HG02798 (cell line): ENCODE data around the gene AP3S1.
A peak's percentile ranks its signal among the peaks of the same experiment; 100 is the strongest.
"Not testable (repeated sequence)": the region's sequence is repeated elsewhere in the genome, so short reads cannot be mapped to it uniquely, and the experiment has no call there.

ENCODE experiments used
- ATAC-seq: cut with Tn5 transposase; IDR thresholded peaks from one replicate; pipeline ENCODE4 v1.9.1; 2021; ENCODE audit warnings: mild to moderate bottlenecking; ENCODE audit not compliant: unreplicated experiment, poor library complexity

The AP3S1 gene

DNA sequence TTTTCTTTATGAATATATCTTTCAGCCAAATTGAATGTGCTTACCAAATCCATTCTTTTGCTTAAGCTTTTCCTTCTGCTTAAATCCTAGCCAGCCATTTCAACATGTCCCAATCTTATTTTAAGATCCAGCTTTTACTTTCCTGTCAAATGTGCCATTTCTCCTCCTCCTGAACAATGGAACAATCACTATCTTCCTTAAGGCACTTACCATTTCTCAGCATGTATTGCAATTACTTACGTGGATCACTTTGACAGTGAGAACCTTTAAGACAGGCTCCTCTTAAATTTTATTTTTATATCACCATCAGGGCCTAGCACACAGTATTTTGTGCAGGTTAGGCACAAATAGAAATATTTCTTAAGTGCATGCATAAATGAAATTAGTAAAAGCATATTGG, 20.9 kb upstream of the AP3S1 start:
- ATAC-seq: no peak

- not testable (repeated sequence) for ATAC-seq
Measured at GRCh38 chr5:115824983-115825382, 16.8 kb upstream of the AP3S1 start.

DNA sequence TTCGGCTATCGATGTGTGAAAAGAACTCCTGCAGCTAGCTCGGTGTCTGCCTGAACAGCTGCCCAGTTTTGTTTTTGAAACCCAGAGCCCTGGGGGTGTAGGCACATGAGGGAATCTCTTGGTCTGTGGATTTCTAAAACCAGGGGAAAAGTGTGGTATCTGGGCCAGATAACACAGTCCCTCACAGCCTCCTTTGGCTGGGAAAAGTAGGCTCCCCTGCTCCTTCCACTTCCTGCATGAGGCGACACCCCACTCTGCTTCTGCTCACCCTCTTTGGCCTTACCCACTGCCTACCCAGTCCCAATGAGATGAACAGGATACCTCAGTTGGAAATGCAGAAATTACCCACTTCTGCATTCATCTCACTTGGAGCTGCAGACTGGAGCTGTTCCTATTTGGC, 15.8 kb upstream of the AP3S1 start:
- ATAC-seq: no peak

DNA sequence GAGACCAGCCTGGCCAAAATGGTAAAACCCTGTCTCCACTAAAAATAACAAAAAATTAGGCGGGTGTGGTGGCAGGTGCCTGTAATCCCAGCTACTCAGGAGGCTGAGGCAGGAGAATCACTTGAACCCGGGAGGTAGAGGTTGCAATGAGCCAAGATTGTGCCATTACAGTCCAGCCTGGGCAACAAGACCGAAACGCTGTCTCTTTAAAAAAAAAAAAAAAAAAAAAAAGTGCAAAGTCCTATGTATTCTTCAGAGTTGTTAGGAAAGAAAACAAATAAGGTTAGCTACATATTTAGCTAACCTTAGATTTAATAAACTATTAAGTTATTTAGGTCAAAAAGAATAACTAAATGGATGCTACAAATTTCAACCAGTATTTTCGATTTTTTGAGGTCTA, 11.8 kb upstream of the AP3S1 start:
- ATAC-seq: no peak

- ATAC-seq: peak; percentile 78
Measured at GRCh38 chr5:115831163-115831768, 10.5 kb upstream of the AP3S1 start.

DNA sequence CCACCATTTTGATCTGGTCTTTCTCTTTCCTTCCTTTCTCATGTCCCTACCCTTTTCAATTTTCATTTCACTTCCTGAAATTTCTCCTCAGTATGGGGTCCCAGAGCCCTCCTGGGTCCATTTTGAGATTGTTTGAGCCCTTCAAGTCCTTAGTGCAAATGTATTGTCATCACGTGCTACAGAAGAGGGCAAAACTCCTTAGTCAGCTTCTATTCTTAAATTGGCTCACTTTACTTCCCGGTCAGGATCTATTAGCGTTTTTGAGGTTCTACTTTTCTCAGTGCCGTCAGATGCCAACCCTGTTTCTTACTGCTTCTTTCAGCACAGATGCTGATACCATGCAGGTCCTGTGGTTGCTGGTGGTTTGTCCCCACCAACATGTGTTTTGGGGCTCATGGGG, 6.3 kb upstream of the AP3S1 start:
- ATAC-seq: no peak

GRCh38 chr5:115838885-115839518, 2.7 kb upstream of the AP3S1 start:
- peak; percentile 25 for ATAC-seq

- no peak for ATAC-seq
Measured at GRCh38 chr5:115840873-115841272, 862 bp upstream of the AP3S1 start.

- peak; percentile 32 for ATAC-seq
Measured at GRCh38 chr5:115842089-115842935, 577 bp downstream of the AP3S1 start.

DNA sequence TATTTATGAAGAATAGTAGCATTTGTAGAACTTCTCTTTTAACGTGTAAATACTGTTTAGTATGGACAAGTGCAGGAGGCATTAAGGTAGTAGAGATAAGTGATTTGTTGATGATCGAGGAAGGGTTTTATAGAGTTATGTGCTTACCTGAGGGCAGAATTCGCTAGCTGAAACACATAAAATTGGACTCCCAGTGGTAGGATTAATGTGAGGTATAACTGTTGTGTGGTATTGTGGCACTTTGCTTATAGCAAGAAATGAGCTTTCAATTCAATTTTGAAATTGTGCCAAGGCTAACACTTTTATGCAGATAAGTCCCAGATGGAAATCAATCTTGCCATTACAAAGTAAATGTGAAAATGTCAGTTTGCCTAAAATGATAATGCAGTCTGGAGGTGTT, 1.2 kb downstream of the AP3S1 start:
- ATAC-seq: no peak

DNA sequence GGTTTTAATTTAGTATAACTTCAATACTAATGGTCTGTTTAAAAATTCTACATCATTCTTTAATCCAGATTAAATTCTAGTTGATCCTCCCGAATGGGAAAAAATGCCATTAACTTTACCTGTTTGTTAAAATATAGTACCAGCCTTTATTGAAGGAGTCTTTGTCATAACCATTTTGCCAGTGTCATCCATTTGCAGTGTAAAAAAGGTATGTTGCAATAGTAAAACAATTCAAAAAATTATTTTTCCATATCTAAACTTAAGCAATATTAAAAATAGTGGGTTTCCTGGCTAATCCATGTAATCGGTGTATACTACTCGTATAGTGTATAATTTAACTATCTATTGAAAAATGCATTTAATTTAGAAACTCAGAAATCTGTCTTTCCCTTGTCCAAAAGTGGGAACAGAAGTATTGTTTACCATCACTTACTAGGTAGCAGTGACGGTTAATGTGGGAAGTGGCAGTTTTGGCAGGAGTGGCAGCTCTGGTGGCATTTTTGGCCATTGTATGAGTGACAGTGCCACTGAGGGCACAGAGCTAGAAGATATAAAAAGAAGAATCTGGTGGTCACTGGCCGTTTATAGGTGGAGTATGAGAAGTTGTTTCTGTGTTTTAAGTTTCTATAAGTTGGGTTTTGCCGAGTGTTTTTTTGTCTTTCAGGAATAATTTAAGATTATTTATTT, 1.9 kb downstream of the AP3S1 start:
- ATAC-seq: no peak

GRCh38 chr5:115844321-115844817, 2.6 kb downstream of the AP3S1 start:
- no peak for ATAC-seq

GRCh38 chr5:115847290-115847689, 5.6 kb downstream of the AP3S1 start:
- ATAC-seq: no peak

GRCh38 chr5:115849258-115849798, 7.6 kb downstream of the AP3S1 start:
- ATAC-seq: no peak

- ATAC-seq: no peak
Measured at GRCh38 chr5:115850744-115851416, 9.1 kb downstream of the AP3S1 start.

GRCh38 chr5:115854139-115854538, 12.4 kb downstream of the AP3S1 start:
- ATAC-seq: no peak

DNA sequence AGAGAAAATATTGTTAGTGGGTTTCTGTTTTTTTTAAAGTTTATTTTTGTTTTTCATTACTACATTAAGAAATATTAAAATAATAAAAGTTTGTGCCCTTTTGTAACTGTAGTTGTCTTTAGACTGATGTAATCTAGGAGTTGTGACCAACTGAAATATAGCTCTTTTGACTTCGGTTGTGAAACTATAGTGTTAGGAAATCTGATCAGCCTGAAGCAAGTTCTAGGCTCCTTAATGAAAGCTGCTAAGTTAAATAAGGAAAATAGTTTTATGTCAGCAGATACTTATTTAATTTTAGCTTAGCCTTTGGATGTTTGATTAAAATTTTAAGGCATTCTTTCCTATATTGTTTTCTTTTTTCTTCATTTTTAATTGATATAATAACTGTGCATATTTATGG, 14.2 kb downstream of the AP3S1 start:
- no peak for ATAC-seq

DNA sequence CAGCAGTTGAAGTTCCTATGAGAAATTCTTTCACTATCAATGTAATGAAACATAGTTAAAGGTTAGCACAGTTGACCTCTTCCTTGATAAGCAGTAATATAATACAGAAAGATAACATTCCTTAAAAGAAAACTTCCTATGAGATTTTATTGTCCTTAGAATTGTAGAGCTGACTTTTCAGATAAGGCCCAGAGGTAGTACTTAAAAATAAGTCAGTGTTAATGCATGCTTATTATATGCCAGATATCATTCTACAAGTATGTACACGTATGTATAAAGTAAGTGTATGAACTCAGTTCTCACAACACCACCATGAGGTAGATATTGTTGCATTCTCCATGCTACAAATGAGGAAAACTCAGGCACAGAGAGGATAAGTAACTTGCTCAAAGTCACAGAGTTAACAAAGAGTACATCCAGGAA, 15.3 kb downstream of the AP3S1 start:
- no peak for ATAC-seq

DNA sequence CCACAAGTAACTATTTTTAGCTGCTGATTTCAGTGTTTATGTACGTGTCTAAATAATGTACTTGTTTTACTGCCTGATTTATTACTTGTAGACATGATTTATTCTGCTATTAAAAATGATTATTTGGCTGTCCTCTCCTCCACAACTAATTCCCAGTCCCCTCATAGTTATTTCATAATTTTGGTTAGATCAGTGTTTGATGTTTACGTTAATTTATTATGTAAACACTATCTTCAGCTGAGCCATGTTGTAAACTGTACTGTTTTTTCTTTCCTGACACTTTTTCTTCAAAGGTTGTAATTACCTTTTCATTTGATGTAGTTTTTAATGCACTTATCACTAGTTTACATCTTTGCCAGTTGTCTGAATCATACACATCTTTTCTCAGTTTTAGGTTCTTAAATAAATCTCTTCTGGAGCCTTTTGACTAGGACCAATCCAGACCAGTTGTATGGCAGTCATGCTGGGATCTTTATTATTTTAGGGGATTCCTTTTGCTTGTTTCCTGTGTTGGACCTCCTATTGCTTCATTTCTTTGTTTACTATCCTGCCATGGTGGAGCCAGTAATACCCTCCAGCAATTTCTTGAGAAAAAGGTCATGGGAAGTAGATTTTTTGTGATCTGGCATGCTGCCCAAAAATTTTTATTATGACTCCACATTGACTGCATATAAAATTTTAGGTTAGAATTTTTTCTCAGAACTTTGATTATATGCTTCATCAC, 16.1 kb downstream of the AP3S1 start:
- no peak for ATAC-seq
